B cell (primary cell): ENCODE results near the gene ONECUT1. TPM values are rescaled to one million over a fixed set of nuclear protein-coding genes. Genes with fewer than 3 reads are reported as not detected.
A peak's percentile ranks its signal among the peaks of the same experiment; 100 is the strongest.

Experiments
- ATAC-seq: fragments of 200-7000 bp; cut with Tn5 transposase; one replicate; pipeline ENCODE4 v1.10.0; 2021; ENCODE audit warnings: low read depth, mild to moderate bottlenecking, moderate number of reproducible peaks, moderate library complexity
- CTCF ChIA-PET: fragments of 350-600 bp; sonication (Branson Sonifier 250); formaldehyde crosslinking; loops from one replicate; lab custom pipeline; 2021; ENCODE audit warnings: antibody characterized with exemption, inconsistent platforms; lab: Charles Lee
- POLR2A ChIA-PET: fragments of 350-600 bp; sonication (Branson Sonifier 250); formaldehyde crosslinking; loops from one replicate; lab custom pipeline; 2021; ENCODE audit warnings: antibody characterized with exemption; lab: Charles Lee
- DNase-seq: peaks from one replicate; pipeline ENCODE4 v3.0.0; 2013
- H2AFZ ChIP-seq: 2 replicates; pipeline ENCODE4 v1.6.1; 2012; ENCODE audit warnings: mild to moderate bottlenecking, low read depth, low read length; ENCODE audit not compliant: insufficient read depth, poor library complexity, severe bottlenecking
- H3K27ac ChIP-seq, 2 donors: 1 replicate in 1 of 2; 2 replicates in 1 of 2; pipeline ENCODE4 v1.5.1; 2012 to 2013; ENCODE audit warnings: low read length in 2 of 2, mild to moderate bottlenecking in 2 of 2, moderate library complexity in 1 of 2
- H3K27me3 ChIP-seq, 4 experiments: fragments of 200-600 bp in 1 of 4; sonication (generic) in 1 of 4; replicated peaks in 1 of 4; 1 replicate in 2 of 4; 2 replicates in 2 of 4; pipeline versions ENCODE4 v1.6.1 to v1.7.0; 2013 to 2016; ENCODE audit warnings: low read length in 3 of 4, mild to moderate bottlenecking in 2 of 4, mixed read lengths in 1 of 4, moderate library complexity in 1 of 4; ENCODE audit not compliant: insufficient read depth in 4 of 4, control insufficient read depth in 3 of 4; ENCODE audit errors: control extremely low read depth in 1 of 4
- H3K36me3 ChIP-seq, 2 experiments: replicated peaks in 1 of 2; 1 replicate in 1 of 2; 2 replicates in 1 of 2; pipeline versions ENCODE4 v1.6.1 to v1.7.1; 2013; ENCODE audit warnings: low read length in 1 of 2; ENCODE audit not compliant: insufficient read depth in 2 of 2, control insufficient read depth in 1 of 2; ENCODE audit errors: control extremely low read depth in 1 of 2, extremely low read depth in 1 of 2
- H3K4me1 ChIP-seq, 2 donors: fragments of 200-600 bp in 1 of 2; sonication (generic) in 1 of 2; 1 replicate in 1 of 2; 2 replicates in 1 of 2; pipeline versions ENCODE4 v1.5.1 to v1.6.1; 2013 to 2017; ENCODE audit warnings: low read length in 2 of 2; ENCODE audit not compliant: control insufficient read depth in 2 of 2, insufficient read depth in 2 of 2
- H3K4me2 ChIP-seq: replicated peaks from 2 replicates; pipeline ENCODE3; 2012; ENCODE audit warnings: mild to moderate bottlenecking, low read depth, low read length; ENCODE audit not compliant: poor library complexity, severe bottlenecking
- H3K4me3 ChIP-seq, 5 experiments: fragments of 200-600 bp in 1 of 5; sonication (generic) in 1 of 5; 1 replicate in 3 of 5; 2 replicates in 2 of 5; pipeline versions ENCODE4 v1.5.1 to v1.7.0; 2011 to 2016; ENCODE audit warnings: low read length in 4 of 5, mild to moderate bottlenecking in 4 of 5, low read depth in 2 of 5, control low read depth in 1 of 5, moderate library complexity in 1 of 5; ENCODE audit not compliant: insufficient read depth in 1 of 5; ENCODE audit errors: control extremely low read depth in 1 of 5, extremely low read depth in 1 of 5
- H3K79me2 ChIP-seq: fragments of 200-600 bp; sonication (generic); one replicate; pipeline ENCODE4 v1.6.0; 2016; ENCODE audit warnings: low read length; ENCODE audit not compliant: control insufficient read depth, insufficient read depth
- H3K9ac ChIP-seq: fragments of 200-600 bp; sonication (generic); 2 replicates; pipeline ENCODE4 v1.6.1; 2017; ENCODE audit warnings: mild to moderate bottlenecking, low read length, moderate library complexity
- H3K9me3 ChIP-seq, 3 donors: one replicate each; pipeline versions ENCODE4 v1.6.1 to v1.7.1; 2013; ENCODE audit warnings: low read length in 2 of 3; ENCODE audit not compliant: control insufficient read depth in 2 of 3, insufficient read depth in 1 of 3; ENCODE audit errors: control extremely low read depth in 1 of 3
- H4K20me1 ChIP-seq: 2 replicates; pipeline ENCODE4 v1.6.0; 2012; ENCODE audit warnings: mild to moderate bottlenecking, low read length; ENCODE audit not compliant: insufficient read depth, control insufficient read depth, poor library complexity, severe bottlenecking
- H3K27ac Mint-ChIP-seq: one replicate; pipeline ENCODE4 v1.8.0; 2021; ENCODE audit warnings: mixed read lengths
- H3K27me3 Mint-ChIP-seq: one replicate; pipeline ENCODE4 v1.8.0; 2021; ENCODE audit warnings: mixed read lengths
- H3K4me1 Mint-ChIP-seq: one replicate; pipeline ENCODE4 v1.8.0; 2021; ENCODE audit warnings: mixed read lengths
- H3K4me3 Mint-ChIP-seq: one replicate; pipeline ENCODE4 v1.8.0; 2021; ENCODE audit warnings: mixed read lengths
- H3K9me3 Mint-ChIP-seq: one replicate; pipeline ENCODE4 v1.8.0; 2022; ENCODE audit warnings: mixed read lengths; ENCODE audit not compliant: insufficient read depth
- CTCF ChIP-seq: fragments of 200-600 bp; IDR thresholded peaks from one replicate; pipeline ENCODE4 v1.8.0; 2022; ENCODE audit warnings: antibody characterized with exemption, mild to moderate bottlenecking
- EZH2 ChIP-seq: IDR thresholded peaks from 2 replicates; pipeline ENCODE4 v1.6.1; 2012; ENCODE audit warnings: borderline replicate concordance, low read depth, mild to moderate bottlenecking, moderate library complexity, low read length; ENCODE audit not compliant: insufficient read depth, poor library complexity, severe bottlenecking
- WGBS: methylation state at CpG from one replicate; pipeline ENCODE4 v1.1.5; 2013; ENCODE audit warnings: missing lambda C conversion rate; ENCODE audit not compliant: insufficient coverage; 5-methylcytosine and 5-hydroxymethylcytosine counted together
- intact Hi-C: fragments of 100-400 bp; cut with micrococcal nuclease; formaldehyde crosslinking; loops from one replicate; pipeline ENCODE4 v1.10.0; 2022
- polyA plus RNA-seq: library from polyadenylated mRNA; depleted of rRNA; stranded (reverse); fragments of >200 nt; gene quantifications from 2 replicates; pipeline ENCODE4 v1.2.3, GENCODE V29; 2012
- total RNA-seq, 2 donors: library from RNA; stranded (reverse); fragments of 120-200 nt in 1 of 2; gene quantifications; 1 replicate in 1 of 2; 2 replicates in 1 of 2; pipeline versions ENCODE4 v1.2.3 to v1.2.4, GENCODE V29; 2013 to 2022

Gene ONECUT1
- total and polyA plus RNA-seq, 2 donors (not counting 1 experiment from before 2014, with no cell fraction given): not detected

GRCh38 chr15:52800828-52801747 lies 11.0 kb upstream of the ONECUT1 start:
- intact Hi-C loops: no loop called here
- Mint-ChIP-seq H3K9me3 (no peaks in the 10 kb centered on the region), H3K4me1 (peaks cover 23% of the 10 kb centered on the region), H3K4me3 (no peak overlapping the region), H3K27me3 (peaks cover 72% of the 10 kb centered on the region), H3K27ac (peak overlapping the region; percentile 7)
- no peaks in the 10 kb centered on the region for H3K36me3 ChIP-seq
- no peaks in the 10 kb centered on the region for H3K79me2 ChIP-seq
- H2AFZ ChIP-seq: no peak overlapping the region
- TF ChIP-seq CTCF (no peak), EZH2 (no peak)
- ATAC-seq (no peak), DNase-seq (peak; percentile 36)
- H4K20me1 ChIP-seq: no peaks in the 10 kb centered on the region
- no peak overlapping the region for H3K4me2 ChIP-seq
- no peak overlapping the region for H3K9ac ChIP-seq
- H3K27ac ChIP-seq: no peak overlapping the region
- no peak overlapping the region for H3K4me3 ChIP-seq
- WGBS: 18% methylated on average over 42 of the region's 44 CpGs
- ChIA-PET POLR2A (no interaction called here), CTCF (no interaction called here)
- peaks cover 2 to 74% (median 24%) of the 10 kb centered on the region in 3 donors for H3K9me3 ChIP-seq
- peaks cover 41 to 57% of the 10 kb centered on the region in 2 donors for H3K4me1 ChIP-seq
- H3K27me3 ChIP-seq: peaks cover 2 to 98% (median 85%) of the 10 kb centered on the region in 4 experiments
